ENCODE measurements around the gene RSL1D1. TPM values are rescaled to one million over a fixed set of nuclear protein-coding genes. Genes with fewer than 3 reads are reported as not detected.

Gene RSL1D1
- total and polyA plus RNA-seq, 2 of the 8 experiments (the other 6 are each of a cell fraction or from before 2014, with no cell fraction given): 41.3 to 292 TPM

DNA sequence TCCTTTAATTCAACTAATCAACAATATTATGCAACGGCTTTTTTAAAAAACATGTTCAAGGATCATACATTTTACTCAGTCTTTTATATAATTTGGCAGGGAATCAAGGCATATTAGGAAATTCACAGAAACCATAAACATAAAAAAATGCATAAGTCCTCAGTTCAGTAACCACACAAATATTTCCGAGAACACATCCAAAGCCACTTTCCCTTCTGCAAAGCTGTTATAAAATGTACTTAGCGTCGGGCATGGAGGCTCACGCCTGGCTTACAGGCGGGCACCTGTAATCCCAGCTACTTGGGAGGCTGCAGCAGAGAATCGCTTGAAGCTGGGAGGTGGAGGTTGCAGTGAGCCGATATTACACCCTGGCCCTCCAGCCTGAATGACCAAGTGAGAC lies 44.6 kb downstream of the RSL1D1 start:
- H3K56ac ChIP-seq (replicated peaks; ENCODE audit: insufficient read length, low read depth, low read length): no peak overlapping the region
- H3K4ac ChIP-seq (replicated peaks; ENCODE audit: insufficient read length, low read depth, low read length): no peak overlapping the region
- no peak overlapping the region for H3K27ac ChIP-seq (ENCODE audit: low read depth, low read length)
- ChIA-PET POLR2A (ENCODE audit: partially characterized antibody) (interaction anchor here (1.1 kb wide), 1 partner anchor 9 kb away, joined by 3 read pairs; the partner anchor contains the start of gene ZC3H7A), CTCF (ENCODE audit: partially characterized antibody) (no interaction called here)
- no peak overlapping the region for H3K9ac ChIP-seq (replicated peaks in 1 of 4; ENCODE audit: extremely low read depth in 1 of 4, low read depth in 3 of 4, low read length in 3 of 4)
- no peaks in the 10 kb centered on the region for H3K27me3 ChIP-seq (replicated peaks in 1 of 4; ENCODE audit: control insufficient read depth in 3 of 4, extremely low read depth in 1 of 4, insufficient read depth in 3 of 4, low read length in 3 of 4)
- no peak for FAIRE-seq
- H2BK120ac ChIP-seq (replicated peaks; ENCODE audit: low read depth, low read length): no peak overlapping the region
- H3K4me2 ChIP-seq (ENCODE audit: insufficient read depth in 1 of 2, low read depth in 2 of 2, low read length in 2 of 2): no peak overlapping the region
- no peak overlapping the region for H4K91ac ChIP-seq (replicated peaks; ENCODE audit: insufficient read length, low read length)
- peaks cover 0 to 1% of the 10 kb centered on the region in 2 experiments for H4K20me1 ChIP-seq (replicated peaks in 1 of 2; ENCODE audit: control insufficient read depth in 1 of 2, insufficient read depth in 2 of 2, low read length in 2 of 2)
- H3K14ac ChIP-seq (ENCODE audit: insufficient read length): no peak overlapping the region
- no peaks in the 10 kb centered on the region for H3K79me1 ChIP-seq (ENCODE audit: low read depth, low read length)
- no peak overlapping the region for H3K23ac ChIP-seq (ENCODE audit: insufficient read length)
- no peak overlapping the region for H2AK5ac ChIP-seq (ENCODE audit: low read depth, low read length)
- 93% methylated on average over 8 of the region's 8 CpGs; no CpG with 5 or more reads in 1 of the 2 experiments for WGBS, 2 experiments (ENCODE audit: extremely low coverage in 1 of 2, insufficient coverage in 1 of 2, insufficient read length in 1 of 2, insufficient replicate concordance in 2 of 2, low coverage in 1 of 2, low lambda C conversion rate in 2 of 2, missing lambda C conversion rate in 1 of 2)
- H2BK20ac ChIP-seq (ENCODE audit: low read length): no peak overlapping the region
- H3K18ac ChIP-seq (ENCODE audit: extremely low read depth, low read length): no peak overlapping the region
- TF ChIP-seq, protein P1, sequence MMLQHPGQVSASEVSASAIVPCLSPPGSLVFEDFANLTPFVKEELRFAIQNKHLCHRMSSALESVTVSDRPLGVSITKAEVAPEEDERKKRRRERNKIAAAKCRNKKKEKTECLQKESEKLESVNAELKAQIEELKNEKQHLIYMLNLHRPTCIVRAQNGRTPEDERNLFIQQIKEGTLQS (IDR thresholded peaks at IDR 0.05; ENCODE audit: insufficient read depth, low read depth, low read length): no peak
- TF ChIP-seq SP4 (IDR thresholded peaks at IDR 0.05; ENCODE audit: low read length) (no peak), GABPA (IDR thresholded peaks at IDR 0.05; ENCODE audit: borderline replicate concordance, insufficient read depth, low read length) (no peak), TCF12 (IDR thresholded peaks at IDR 0.05; ENCODE audit: low read depth, low read length) (no peak), NRF1 (IDR thresholded peaks at IDR 0.05; ENCODE audit: low read depth, low read length) (no peak), POLR2AphosphoS5 (IDR thresholded peaks at IDR 0.05; ENCODE audit: low read depth, low read length) (no peak), CREB1 (IDR thresholded peaks at IDR 0.05) (no peak), BCL11A (IDR thresholded peaks at IDR 0.05; ENCODE audit: low read depth in 2 of 2, low read length in 2 of 2) (no peak), SP1 (IDR thresholded peaks at IDR 0.05; ENCODE audit: low read depth, low read length) (no peak), HDAC6 (IDR thresholded peaks at IDR 0.05; ENCODE audit: low read depth, low read length) (no peak)
- DNase-seq (ENCODE audit: low read depth in 1 of 2, low spot score in 2 of 2): no peak
- H2BK12ac ChIP-seq (ENCODE audit: low read depth, low read length): no peak overlapping the region
- no peak overlapping the region for H2BK5ac ChIP-seq (ENCODE audit: low read depth, low read length)
- H3K23me2 ChIP-seq (ENCODE audit: low read depth, low read length): no peaks in the 10 kb centered on the region
- H4K8ac ChIP-seq (ENCODE audit: extremely low read depth, insufficient read depth, low read length): no peak overlapping the region
- H2AFZ ChIP-seq (ENCODE audit: low read length): no peak overlapping the region
- no peaks in the 10 kb centered on the region for H3K36me3 ChIP-seq (ENCODE audit: control insufficient read depth in 2 of 4, insufficient read depth in 4 of 4, low read length in 3 of 4)
- no peak overlapping the region for H4K5ac ChIP-seq (ENCODE audit: insufficient read length, low read depth, low read length)
- H3K4me1 ChIP-seq (replicated peaks in 1 of 4; ENCODE audit: control insufficient read depth in 3 of 4, insufficient read depth in 4 of 4, low read length in 3 of 4): peaks cover 0 to 3% (median 0%) of the 10 kb centered on the region in 4 experiments; a peak in 1 of 7 replicates
- H3K9me3 ChIP-seq (ENCODE audit: insufficient read depth in 2 of 2, low read depth in 1 of 2, low read length in 1 of 2): no peaks in the 10 kb centered on the region
- H3K79me2 ChIP-seq (ENCODE audit: control insufficient read depth in 1 of 2, insufficient read depth in 2 of 2, low read length in 2 of 2): no peaks in the 10 kb centered on the region
- H2BK15ac ChIP-seq (ENCODE audit: low read length): no peak overlapping the region
- H3K4me3 ChIP-seq (ENCODE audit: extremely low read depth in 1 of 4, insufficient read depth in 2 of 4, low read depth in 3 of 4, low read length in 4 of 4): no peak overlapping the region

Data from H1 (cell line).